GM18517 (cell line): ENCODE data around the gene GTF2E1.
"Not testable (repeated sequence)": the region's sequence is repeated elsewhere in the genome, so short reads cannot be mapped to it uniquely, and the experiment has no call there.

Source experiments
- ATAC-seq: cut with Tn5 transposase; IDR thresholded peaks from one replicate; pipeline ENCODE4 v1.9.1; 2021; ENCODE audit warnings: mild to moderate bottlenecking, moderate library complexity; ENCODE audit not compliant: unreplicated experiment

GTF2E1 gene

DNA sequence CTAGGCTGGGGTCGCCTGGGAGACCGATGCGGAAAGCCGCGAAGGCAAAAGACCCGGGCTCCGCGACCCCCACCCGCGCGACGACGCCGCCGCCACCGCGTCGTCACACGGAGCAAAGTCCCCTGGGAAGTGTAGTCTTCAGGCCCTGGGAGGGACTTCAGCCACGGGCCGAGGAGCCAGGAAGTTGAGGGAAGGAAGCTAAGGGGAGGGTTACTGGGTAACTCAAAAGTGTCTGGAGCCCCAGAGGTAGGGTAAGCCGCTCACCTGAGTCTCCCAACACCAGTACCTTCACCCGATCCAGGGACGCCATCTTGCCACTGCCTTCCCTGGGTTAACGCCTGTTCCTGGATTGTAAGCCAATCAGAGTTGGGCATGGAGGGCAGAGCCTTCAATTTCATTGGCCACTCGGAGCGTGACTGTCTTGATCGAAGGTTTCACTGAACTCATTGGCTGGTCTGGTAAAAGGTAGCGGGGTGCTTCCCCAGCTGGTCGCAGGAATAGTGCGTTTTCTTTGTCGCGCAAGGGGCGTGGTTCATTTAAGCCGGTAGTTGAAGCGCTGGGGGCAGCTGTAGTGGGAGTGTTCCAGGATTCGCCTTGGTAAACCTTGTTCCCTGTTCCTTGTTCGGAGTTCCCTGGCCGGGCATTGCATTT lies at the start of gene GTF2E1, which contains the start of gene RABL3:
Gene GTF2E1 (plus strand): TSS at position 547 of the 651 bp plus-strand sequence. CDS start 7,809 bp downstream, outside the sequence.
Gene RABL3 (minus strand): TSS at position 319 of the 651 bp plus-strand sequence. CDS start 9 bp downstream, at position 310.
- peak; percentile 99 for ATAC-seq

DNA sequence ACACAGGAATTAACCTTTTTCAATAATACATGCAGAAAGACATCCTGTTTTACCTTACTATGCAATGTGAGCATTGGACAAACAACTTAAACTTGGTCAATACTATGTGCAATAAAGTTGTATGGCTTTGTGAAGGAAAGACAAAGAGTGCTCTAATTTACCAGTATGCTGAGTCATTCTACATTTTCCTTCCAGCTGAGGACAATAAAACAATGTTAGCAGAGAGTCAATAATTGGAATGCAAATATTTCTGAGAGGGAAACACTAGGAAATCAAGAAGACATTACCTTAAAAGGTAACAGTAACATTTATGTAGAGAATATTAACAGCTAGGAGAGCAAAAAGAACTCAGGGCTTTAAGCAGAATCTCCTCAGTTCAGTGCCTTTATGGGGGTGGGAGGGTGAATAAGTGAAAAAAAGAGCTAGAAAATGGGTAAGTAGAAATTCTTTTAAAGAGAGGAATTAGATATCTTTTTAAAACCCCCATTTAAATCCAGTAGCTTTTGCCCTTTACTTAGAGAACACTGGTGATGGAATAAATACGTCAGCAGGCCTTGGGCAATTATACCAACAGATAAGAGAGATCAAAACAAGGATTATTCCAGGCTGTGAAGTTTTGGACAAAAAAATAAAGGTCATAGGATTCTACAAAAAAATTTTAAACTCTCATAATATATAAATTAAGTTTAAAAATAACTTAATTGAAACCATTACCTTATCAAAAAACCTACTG lies 48.9 kb upstream of the GTF2E1 start:
- no peak for ATAC-seq

DNA sequence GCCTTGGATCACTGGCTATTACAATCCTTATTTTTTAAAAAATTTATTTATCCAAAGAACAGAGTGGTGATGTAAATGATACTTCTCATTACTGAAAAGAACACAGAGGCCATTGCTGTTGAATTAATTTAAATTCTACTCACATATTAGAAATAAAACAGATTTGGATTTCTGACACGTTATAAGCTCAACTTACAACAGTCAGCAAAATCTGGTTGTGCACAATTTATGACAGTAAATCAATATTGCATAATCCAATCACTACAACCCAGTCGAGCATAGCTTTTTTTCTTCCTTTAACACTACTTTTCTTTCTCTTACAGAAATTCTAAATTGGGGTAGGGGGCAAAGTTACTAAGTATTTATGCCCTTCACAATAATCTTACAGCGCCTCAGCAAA lies 43.2 kb upstream of the GTF2E1 start:
- ATAC-seq: no peak

DNA sequence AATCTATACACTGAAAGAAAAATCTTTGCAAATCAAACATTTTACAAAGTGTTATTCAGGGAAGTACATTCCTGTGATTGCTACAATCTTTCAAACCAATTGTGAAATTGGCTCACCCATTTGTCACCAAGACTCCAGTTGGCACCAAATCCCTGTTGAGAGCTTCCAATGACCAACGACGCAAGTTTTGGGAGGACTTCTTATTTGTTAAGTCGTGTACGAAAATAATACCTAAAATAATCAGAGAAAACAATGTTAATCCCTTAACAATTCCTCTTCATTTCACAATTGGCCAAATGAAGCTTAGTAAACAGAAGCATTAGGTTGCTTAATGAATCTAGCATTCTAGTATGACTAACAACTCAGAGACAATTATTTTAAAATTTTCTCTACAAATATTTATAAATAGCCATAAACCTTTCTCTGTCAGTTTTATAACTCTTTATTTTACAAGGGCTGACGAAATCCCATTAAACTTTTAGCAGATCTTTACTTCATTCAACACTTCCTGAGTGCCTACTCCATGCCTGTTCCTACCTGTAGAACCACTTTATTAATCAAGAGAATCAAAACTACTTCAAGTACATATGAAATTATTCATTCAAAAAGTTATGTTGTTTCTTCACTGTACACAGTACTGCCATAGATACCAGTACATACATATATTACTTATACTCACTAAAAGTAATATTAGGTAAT lies 36.5 kb upstream of the GTF2E1 start:
- no peak for ATAC-seq

DNA sequence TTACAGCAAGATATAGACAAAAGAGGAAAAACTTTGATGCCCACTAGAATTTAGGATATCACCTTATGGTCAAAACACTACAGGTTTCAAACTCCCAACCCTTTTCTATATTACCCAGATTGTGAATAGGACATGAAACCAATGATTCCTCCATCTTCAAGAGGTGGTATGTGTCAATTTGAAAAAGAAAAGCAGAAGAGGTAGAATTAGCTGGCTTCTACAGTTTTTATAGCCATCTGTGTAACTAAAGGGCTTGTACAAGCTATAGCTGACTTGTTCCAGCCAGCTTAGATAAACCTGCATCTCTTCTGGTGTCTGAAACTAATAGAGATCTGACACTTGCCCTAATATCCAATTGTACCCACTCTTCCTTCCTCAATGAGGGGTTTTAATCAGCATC lies 35.6 kb upstream of the GTF2E1 start:
- ATAC-seq: no peak

DNA sequence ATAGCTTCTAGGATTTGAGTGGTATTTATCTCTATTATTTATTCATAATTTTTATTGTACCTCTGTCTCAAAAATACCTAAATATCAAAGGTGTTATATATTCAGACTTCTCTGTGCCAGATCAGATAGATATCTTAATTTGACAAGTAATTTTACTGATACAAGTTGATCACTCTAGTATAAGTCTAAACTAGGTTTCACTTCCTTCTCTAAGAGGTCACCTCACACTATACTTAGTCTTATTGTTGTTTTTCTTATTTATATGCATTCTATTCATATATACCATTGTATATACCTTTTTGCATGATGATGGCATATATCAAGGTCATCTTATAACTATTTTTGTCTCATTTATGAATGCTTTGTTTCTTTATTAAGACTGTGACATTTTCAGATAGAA lies 34.1 kb upstream of the GTF2E1 start:
- peak; percentile 81 for ATAC-seq

DNA sequence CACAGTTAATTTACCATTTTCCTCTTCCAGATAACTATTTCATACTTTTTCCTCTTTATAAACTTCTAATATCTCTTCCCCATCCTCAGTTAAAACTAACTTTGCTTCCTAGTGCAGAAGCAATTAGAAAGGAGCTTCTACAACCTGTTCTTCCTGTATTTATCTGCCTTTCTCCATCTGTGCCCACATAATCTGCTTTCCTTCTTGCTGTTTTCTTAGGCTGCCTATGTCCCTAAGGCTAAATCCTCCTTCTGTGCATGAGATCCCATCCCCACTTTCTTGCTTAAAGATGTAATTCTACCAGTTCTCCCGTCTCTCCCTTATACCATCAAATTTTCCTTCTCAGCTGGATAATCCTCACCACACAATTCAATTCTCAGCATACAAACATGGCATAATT lies 32.2 kb upstream of the GTF2E1 start:
- no peak for ATAC-seq

DNA sequence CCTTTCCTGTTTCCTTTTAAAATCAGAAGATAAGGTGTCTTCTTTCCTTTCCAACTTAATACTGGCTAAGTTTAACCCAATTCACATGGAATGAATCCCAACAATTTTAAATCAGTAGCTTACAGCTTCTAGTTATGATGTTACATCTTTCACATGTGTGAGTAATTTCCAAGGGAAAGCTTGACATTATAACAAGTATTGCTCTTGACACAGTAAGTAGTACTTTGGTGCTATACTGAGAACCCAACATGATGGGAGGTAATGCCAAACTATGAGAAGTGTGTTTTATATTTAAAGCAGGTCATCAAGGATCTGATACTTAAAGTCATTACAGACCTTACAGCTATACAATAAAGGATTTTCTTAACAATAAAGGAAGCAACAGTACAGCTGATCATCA lies 29.3 kb upstream of the GTF2E1 start:
- no peak for ATAC-seq

DNA sequence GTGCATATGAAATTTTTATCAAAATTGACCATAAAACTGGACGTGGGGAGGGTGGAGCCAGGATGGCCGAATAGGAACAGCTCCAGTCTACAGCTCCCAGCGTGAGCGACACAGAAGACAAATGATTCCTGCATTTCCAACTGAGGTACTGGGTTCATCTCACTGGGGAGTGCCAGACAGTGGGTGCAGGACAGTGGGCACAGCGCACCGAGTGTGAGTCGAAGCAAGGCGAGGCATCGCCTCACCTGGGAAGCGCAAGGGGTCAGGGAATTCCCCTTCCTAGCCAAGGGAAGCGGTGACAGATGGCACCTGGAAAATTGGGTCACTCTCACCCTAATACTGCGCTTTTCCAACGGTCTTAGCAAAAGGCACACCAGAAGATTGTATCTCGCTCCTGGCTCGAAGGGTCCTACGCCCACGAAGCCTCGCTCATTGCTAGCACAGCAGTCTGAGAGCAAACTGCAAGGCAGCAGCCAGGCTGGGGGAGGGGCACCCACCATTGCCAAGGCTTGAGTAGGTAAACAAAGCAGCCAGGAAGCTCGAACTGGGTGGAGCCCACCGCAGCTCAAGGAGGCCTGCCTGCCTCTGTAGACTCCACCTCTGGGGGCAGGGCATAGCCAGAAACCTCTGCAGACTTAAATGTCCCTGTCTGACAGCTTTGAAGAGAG lies 23.2 kb upstream of the GTF2E1 start:
- ATAC-seq: not testable (repeated sequence)

DNA sequence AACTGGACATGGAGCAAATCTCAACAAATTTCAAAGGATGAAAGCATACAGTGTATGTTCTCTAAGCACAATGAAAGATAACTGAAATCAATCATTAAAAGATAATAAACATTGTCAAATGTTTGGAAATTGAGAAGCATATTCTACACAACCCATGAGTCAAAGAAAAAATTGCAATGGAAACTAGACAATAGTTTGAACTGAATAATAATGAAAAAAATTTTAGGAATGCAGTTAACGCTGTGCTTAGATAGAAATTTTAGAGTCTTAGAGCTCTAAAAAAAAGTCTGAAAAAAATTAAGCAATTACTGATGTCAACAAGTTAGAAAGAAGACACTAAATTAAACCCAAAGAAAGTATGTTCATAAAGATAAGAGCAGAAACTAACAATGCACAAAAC lies 15.8 kb upstream of the GTF2E1 start:
- no peak for ATAC-seq

DNA sequence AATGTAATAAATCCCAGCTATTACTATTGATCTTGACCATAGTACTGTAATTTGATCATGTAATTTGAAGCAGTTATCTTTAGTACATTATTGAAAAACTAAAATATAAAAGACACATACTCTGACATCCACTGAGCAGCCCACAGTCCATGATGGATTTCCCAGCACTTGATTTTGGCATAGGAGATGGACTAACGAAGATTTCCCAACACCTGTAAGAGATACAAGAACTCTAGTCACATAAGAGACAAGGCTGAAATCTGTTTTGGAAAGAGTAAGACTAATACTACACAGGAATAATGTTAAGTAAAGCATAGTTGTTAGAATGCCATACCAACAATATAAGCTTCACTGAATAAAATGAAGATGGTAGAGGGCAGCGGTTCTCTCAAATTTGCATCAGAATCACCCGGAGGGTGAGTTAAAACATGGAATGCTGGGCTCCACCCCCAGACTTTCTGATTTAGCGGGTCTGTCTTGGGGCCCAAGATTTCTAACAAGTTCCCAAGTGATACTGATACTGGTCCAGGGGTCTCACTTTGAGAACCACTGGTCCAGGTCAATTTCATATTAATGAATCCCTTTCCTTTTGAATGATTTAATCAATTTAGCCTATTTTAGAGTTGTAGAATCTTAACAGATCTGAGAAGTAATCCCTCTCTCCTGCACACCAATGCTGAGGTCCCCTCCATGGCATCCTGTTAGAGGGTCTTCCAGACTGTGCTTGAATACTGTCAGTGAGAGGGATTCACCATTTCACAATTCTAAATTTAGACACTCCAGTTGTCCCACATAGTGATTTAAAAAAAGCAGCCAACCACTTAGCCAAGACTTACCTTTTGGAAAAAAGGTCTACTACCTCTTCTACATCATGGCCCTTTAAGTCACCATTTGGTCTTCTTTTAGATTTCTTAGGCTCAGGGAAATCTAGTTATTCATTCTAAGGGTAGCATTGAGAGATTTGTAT lies 11.7 kb upstream of the GTF2E1 start:
- ATAC-seq: no peak

DNA sequence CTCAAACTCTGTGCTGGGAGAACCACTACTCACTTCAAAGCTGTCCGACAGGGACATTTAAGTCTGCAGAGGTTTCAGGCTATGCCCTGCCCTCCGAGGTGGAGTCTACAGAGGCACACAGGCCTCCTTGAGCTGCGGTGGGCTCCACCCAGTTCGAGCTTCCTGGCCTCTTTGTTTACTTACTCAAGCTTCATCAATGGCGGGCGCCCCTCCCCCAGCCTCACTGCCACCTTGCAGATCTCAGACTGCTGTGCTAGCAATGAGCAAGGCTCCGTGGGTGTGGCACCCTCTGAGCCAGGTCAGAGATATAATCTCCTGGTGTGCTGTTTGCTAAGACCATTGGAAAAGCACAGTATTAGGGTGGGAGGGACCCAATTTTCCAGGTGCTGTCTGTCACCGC lies 4.5 kb upstream of the GTF2E1 start:
- not testable (repeated sequence) for ATAC-seq

DNA sequence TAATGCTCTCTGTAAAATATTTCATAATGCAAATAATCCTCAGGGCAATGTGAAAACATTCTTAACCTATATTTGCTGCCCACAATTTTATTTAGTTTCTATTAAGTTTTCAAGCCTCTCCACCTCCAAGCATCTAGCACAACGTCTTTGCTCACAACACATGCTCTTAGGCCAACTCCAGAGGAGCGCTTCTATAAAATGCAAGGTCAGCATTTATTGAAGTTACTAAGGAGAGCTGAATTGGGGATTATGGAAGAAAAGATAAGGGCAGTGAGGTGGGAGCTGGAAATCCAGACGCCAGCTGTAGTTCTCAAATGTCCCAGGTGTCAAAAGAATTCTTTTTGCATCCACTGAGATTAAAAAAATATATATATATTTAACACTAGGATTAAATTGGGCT lies 1.2 kb upstream of the GTF2E1 start:
- ATAC-seq: no peak

DNA sequence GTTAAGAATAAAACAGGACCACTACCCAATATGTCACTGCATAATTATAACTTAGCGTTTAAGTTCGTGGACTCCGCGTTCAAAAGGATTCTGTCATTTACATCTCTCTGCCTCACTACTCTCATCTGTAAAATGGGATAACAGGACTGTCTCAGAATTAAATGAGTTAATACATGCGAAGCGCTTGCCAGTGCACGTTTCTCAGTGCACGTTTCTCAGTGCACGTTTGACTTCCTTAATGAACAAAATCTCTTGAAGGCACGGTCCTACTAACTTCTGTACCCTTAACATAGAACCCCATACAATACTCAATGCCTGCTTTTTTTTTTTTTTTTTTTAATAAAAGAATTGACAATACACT lies 727 bp upstream of the GTF2E1 start:
- ATAC-seq: peak; percentile 30

DNA sequence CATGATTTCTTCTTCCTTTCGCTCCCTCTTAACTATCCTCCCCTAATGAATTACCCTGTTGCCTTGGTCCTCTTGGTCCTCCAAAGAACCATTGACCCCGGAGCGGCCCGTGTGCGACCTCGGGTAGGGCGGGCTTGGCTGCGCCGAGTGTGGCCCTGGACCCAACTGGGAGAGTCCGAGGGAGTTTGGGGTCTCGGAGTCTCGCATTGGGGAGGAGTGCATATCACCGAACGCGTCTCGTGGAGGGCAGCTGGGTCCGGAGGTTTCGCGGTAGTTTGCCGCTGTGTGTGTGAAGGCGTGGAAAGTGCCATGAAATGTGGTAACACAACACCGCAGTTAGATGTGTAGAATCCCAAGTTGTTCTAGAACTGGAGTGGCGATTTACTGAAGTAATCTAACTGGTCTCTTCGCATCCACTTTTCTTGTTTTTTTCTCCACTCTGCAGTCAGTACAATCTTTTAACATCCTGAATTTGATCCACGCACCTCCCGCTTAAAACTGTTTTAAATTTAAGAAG lies 363 bp downstream of the GTF2E1 start:
- peak; percentile 12 for ATAC-seq

DNA sequence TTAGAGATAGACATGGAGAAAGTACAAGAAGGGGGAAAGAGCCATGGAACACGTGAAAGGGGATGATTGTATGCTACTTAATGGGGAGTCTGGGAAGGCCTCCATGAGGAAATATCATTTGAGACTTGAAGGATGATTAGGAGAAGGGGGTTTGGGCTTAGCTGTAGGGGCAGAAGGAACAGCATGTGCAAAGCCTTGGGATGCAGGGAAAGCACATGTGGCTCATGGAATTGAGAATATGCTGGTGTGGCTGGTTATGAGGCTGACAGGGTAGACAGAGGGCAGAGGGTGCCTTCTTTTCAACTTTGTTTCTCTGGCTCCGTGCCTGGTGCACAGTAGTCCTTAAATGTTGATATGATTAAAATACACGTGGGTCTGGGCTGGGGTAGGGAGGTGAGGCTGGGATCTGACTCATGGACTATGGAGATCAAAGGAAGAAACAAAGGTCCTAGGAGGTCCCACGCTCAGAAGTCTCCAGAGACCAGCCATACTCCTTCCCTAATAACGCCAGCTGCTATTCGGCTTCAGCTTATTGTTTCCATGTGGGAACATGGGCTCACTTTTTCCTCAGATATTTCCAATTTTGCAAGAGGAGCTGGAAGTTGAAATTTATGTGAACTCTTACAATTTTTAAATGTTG lies 1.1 kb downstream of the GTF2E1 start:
- no peak for ATAC-seq

DNA sequence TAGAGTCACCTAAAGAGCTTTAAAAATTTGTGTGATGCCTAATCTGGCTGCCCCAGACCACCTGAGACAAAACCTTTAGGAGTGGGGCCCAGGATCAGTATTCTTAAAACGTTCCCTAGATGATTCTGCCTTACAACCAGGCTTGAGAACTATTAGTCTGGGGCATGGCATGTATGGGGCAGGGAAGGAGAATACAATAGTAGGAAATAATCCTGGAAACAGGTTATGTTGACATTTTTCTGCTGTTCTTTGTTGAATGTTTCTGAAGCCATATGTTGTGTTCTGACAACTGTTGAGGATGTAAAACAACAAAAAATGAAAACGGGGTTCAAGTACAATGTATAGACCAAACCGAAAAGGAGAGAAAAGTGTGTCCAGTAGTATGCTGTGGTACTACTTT lies 2.9 kb downstream of the GTF2E1 start:
- ATAC-seq: no peak

DNA sequence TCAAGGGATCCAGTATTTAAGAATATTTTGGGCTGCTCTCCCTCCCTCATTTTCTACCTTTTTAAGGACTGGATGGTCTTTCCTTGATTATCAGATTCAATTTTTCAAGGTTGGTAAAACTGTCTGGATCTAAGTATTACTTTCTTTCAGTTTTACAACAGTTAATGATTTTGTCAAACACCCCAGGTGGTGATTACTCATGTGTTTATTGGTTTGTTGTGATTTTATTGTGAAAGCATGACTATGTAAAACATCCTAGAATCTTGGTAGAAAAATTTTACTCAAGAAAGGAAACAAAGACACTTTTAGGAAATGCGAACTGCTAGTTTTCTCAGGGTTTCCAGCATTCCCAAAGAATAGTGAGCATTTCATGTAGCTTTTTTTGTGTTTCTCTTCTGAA lies 7.3 kb downstream of the GTF2E1 start:
- no peak for ATAC-seq

DNA sequence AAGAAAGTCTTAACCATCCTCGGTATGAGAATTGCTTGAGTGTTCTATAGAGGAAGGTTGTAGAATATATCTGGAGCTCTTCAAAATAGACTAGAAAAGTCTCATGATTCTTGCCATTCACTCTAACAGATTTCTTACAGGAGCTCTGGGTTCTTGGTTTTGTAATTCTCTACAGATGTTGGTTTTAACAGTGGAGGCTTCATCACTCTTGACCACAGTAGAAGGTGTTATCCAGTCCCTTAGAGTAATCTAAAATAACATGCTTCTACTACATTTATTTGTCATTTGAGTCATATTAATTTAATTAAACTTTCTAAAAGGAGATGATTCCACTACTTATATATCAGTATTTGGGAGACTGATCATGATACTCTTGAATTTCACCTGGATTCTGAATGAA lies 9.7 kb downstream of the GTF2E1 start:
- ATAC-seq: no peak

DNA sequence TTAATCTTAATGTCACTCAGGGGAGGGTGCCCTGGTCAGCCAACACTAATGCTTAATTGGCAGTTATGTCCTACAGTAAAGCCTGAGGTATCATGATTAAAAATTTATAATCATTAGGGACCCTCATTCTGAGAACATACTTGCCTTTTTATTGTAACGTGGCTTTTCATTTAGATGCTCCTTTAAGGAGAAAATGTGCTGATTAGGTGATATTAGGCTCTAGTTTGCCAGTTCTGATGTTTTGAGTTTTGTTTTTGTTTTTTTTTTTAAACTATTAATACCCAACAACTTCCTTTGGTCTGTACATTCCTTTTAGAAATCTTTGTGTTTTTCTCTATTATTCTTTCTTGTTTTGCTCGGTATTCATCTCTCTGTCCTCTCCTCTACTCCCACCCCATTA lies 10.3 kb downstream of the GTF2E1 start:
- no peak for ATAC-seq
